ENCODE measurements around the gene OR10X1. TPM values are rescaled to one million over a fixed set of nuclear protein-coding genes. Genes with fewer than 3 reads are reported as not detected.

OR10X1 gene
- total RNA-seq, 2 donors from 2014 or later: not detected

DNA sequence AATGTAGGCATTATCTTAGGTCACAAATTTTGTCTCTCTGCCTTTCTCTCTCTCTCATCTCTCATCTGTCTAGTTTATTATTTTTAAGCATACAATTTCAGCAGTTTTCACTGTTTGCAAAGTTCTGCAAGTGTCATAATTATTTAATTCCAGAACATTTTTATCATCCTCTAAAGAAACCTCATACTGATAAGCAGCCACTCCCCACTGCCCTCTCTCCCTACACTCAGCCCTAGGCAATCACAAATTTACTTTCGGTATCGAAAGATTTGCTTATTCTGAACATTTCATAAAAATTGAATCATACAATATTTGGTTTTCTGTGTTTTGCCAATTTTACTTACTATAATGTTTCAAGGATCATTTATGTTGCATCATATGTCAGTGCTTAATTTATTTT is 42.1 kb downstream of the OR10X1 start:
- Histone ChIP-seq H3K36me3 (no peaks in the 10 kb centered on the region), H3K4me3 (no peak overlapping the region), H3K4me1 (no peaks in the 10 kb centered on the region), H3K27me3 (no peaks in the 10 kb centered on the region), H3K27ac (no peak overlapping the region), H3K9me3 (no peaks in the 10 kb centered on the region)
- TF ChIP-seq, protein P1, sequence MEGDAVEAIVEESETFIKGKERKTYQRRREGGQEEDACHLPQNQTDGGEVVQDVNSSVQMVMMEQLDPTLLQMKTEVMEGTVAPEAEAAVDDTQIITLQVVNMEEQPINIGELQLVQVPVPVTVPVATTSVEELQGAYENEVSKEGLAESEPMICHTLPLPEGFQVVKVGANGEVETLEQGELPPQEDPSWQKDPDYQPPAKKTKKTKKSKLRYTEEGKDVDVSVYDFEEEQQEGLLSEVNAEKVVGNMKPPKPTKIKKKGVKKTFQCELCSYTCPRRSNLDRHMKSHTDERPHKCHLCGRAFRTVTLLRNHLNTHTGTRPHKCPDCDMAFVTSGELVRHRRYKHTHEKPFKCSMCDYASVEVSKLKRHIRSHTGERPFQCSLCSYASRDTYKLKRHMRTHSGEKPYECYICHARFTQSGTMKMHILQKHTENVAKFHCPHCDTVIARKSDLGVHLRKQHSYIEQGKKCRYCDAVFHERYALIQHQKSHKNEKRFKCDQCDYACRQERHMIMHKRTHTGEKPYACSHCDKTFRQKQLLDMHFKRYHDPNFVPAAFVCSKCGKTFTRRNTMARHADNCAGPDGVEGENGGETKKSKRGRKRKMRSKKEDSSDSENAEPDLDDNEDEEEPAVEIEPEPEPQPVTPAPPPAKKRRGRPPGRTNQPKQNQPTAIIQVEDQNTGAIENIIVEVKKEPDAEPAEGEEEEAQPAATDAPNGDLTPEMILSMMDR (IDR thresholded peaks at IDR 0.05): no peak
- no peak for DNase-seq (ENCODE audit: low spot score)

DNA sequence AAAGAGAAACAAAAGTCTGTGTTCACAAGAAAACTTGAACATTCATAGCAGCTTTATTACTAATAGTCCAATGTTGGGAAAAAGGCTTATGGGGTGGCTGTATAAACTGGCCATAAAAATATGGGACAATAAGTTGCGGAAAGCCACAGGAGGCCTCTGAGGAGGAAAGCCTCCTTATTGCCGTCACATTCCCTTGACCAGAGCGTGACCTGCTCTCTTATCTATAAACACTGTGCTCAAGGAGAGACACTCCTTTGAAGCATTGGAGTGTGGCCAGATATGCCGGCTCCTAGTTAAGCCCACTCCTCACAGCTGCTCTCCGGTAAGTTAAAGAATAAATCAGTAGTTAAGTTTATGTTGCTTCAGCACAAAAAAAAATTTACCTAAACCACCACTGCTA is 45.2 kb downstream of the OR10X1 start:
- DNase-seq (ENCODE audit: low spot score): no peak
- Histone ChIP-seq H3K27me3 (no peaks in the 10 kb centered on the region), H3K27ac (no peak overlapping the region), H3K9me3 (no peaks in the 10 kb centered on the region), H3K4me1 (no peaks in the 10 kb centered on the region), H3K36me3 (no peaks in the 10 kb centered on the region), H3K4me3 (no peak overlapping the region)
- TF ChIP-seq, protein P1 (IDR thresholded peaks at IDR 0.05): no peak

Other genes starting within 250 kb of the OR10X1 start
- gene CD1B, start 248.4 kb downstream of the OR10X1 start, total RNA-seq: not detected
- under 1 TPM in 1 of 2 donors, not detected in 1; 0.39 TPM for gene CD1E, start 226.0 kb downstream of the OR10X1 start, total RNA-seq
- not detected for gene OR10T2, start 180.4 kb downstream of the OR10X1 start, total RNA-seq
- not detected for gene OR10K2, start 153.7 kb downstream of the OR10X1 start, total RNA-seq
- not detected for gene OR10K1, start 118.1 kb downstream of the OR10X1 start, total RNA-seq
- gene OR10R2, start 107.7 kb downstream of the OR10X1 start, total RNA-seq: not detected
- gene OR6Y1, start 25.5 kb downstream of the OR10X1 start, total RNA-seq: not detected
- gene OR6P1, start 9.3 kb downstream of the OR10X1 start, total RNA-seq: not detected
- not detected for gene OR10Z1, start 25.4 kb upstream of the OR10X1 start, total RNA-seq
- gene SPTA1, start 106.8 kb upstream of the OR10X1 start, total RNA-seq: under 1 TPM in 1 of 2 donors, not detected in 1; 0.16 TPM
- not detected for gene OR6K2, start 120.8 kb upstream of the OR10X1 start, total RNA-seq
- not detected for gene OR6K3, start 140.8 kb upstream of the OR10X1 start, total RNA-seq
- not detected for gene OR6K6, start 174.8 kb upstream of the OR10X1 start, total RNA-seq
- gene OR6N1, start 192.3 kb upstream of the OR10X1 start, total RNA-seq: not detected
- not detected for gene OR6N2, start 201.3 kb upstream of the OR10X1 start, total RNA-seq